DND-41 (cell line): ENCODE measurements around the gene PRAMEF12.

ENCODE experiments used
- CTCF ChIP-seq: IDR thresholded peaks from 2 replicates; pipeline ENCODE4 v1.5.1; 2012; ENCODE audit warnings: borderline replicate concordance, low read length, moderate library complexity, mild to moderate bottlenecking; ENCODE audit not compliant: poor library complexity, severe bottlenecking; ENCODE audit errors: extremely low read depth
- EZH2 ChIP-seq: IDR thresholded peaks from 3 replicates; pipeline ENCODE4 v1.6.1; 2012; ENCODE audit warnings: borderline replicate concordance, low read depth, mild to moderate bottlenecking, moderate library complexity, low read length, inconsistent platforms; ENCODE audit not compliant: severe bottlenecking

GRCh38 chr1:12763479-12763878 lies 10.1 kb upstream of the PRAMEF12 start:
- no peak for TF ChIP-seq CTCF
- no peak for TF ChIP-seq EZH2
